ENCODE data around the gene TK1. TPM values are rescaled to one million over a fixed set of nuclear protein-coding genes. Genes with fewer than 3 reads are reported as not detected.

TK1 gene
- polyA plus RNA-seq, 4 donors = 6.9 to 60.6 (median 14.4) TPM

DNA sequence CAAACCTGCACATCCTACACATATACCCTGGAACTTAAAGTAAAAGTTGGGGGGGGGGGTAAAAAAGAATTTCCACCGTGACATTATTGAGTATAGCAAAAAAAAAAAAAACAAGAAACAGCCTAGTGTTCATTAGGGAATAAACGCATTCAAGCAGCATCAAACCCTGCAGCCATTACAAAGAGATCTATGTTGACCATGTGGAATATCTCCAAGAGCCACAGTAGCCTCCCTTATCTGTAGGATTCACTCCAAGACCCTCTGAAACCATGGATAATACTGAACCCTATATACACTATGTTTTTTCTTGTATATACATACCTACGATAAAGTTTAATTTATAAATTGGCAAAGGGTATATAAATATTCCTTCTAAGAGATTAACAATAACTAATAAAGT lies 21.6 kb upstream of the TK1 start:
- 63 to 79% (median 65%) methylated on average over 3 of the region's 3 CpGs for WGBS, 3 donors
- H3K4me3 ChIP-seq (ENCODE audit: low read depth in 1 of 3, low read length in 3 of 3) = no peak overlapping the region
- H3K27ac ChIP-seq (ENCODE audit: low read depth in 1 of 3, low read length in 2 of 3) = no peak overlapping the region
- peaks cover 0 to 38% (median 3%) of the 10 kb centered on the region in 3 donors for H3K36me3 ChIP-seq (ENCODE audit: control insufficient read depth in 3 of 3, insufficient read depth in 2 of 3, low read depth in 1 of 3, low read length in 3 of 3)
- DNase-seq = no peak
- no peaks in the 10 kb centered on the region for H3K27me3 ChIP-seq (ENCODE audit: control insufficient read depth in 3 of 3, insufficient read depth in 3 of 3, low read length in 3 of 3)
- no peaks in the 10 kb centered on the region for H3K4me1 ChIP-seq (ENCODE audit: control insufficient read depth in 3 of 3, insufficient read depth in 2 of 3, low read depth in 1 of 3, low read length in 2 of 3)
- FAIRE-seq = no peak
- no peaks in the 10 kb centered on the region for H3K9me3 ChIP-seq (ENCODE audit: control insufficient read depth in 2 of 2, insufficient read depth in 1 of 2, low read depth in 1 of 2, low read length in 1 of 2)

DNA sequence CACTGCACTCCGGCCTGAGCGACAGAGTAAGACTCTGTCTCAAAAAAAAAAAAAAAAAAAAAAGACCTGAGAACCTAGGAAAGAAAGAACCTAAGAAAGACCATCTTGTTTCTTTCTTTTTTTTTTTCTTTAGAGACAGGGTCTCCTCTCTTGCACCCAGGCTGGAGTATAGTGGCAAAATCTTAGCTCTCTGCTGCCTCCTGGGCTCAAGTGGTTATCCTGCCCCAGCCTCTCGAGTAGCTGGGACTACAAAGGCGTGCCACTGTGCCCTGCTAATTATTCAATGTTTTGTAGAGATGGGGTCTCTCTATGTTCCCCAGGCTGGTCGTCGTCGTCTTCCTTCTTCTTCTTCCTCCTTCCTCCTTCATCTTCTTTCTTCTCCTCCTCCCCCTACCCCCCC lies 19.4 kb upstream of the TK1 start:
- FAIRE-seq (no peak), DNase-seq (no peak)
- Histone ChIP-seq H3K4me3 (ENCODE audit: low read depth in 1 of 3, low read length in 3 of 3) (no peak overlapping the region), H3K9me3 (ENCODE audit: control insufficient read depth in 2 of 2, insufficient read depth in 1 of 2, low read depth in 1 of 2, low read length in 1 of 2) (no peaks in the 10 kb centered on the region), H3K36me3 (ENCODE audit: control insufficient read depth in 3 of 3, insufficient read depth in 2 of 3, low read depth in 1 of 3, low read length in 3 of 3) (peaks cover 0 to 50% (median 3%) of the 10 kb centered on the region in 3 donors), H3K27ac (ENCODE audit: low read depth in 1 of 3, low read length in 2 of 3) (no peak overlapping the region), H3K4me1 (ENCODE audit: control insufficient read depth in 3 of 3, insufficient read depth in 2 of 3, low read depth in 1 of 3, low read length in 2 of 3) (no peaks in the 10 kb centered on the region), H3K27me3 (ENCODE audit: control insufficient read depth in 3 of 3, insufficient read depth in 3 of 3, low read length in 3 of 3) (no peaks in the 10 kb centered on the region)
- 80 to 84% (median 81%) methylated on average over 7 of the region's 7 CpGs for WGBS, 3 donors

DNA sequence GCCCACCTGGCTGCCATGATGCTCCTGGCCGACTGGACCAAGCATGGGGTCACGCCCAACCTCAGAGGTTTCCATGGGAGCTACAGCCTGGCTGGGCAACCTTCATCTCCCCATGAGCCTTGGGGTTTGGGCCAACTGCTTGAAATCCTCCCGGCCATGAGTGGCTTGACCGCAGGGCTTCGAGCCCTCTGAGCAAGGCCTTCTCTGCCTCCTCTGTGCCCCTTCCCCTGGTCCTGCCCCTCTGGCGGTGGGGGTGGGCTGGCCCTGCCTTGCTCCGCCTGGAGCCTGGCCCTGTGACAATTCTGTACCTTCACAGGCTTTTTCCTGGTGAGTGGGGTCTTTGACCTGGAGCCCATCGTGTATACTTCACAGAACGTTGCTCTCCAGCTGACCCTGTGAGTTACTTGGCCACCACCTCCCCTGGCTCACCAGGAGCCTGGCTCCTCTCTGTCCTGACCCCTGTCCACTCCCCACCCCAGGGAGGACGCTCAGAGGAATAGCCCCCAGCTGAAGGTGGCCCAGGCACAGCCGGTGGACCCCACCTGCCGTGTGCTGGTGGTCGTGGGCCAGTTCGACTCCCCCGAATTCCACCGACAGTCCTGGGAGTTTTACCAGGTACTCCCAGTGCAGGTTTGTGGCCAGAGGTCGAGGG lies 18.4 kb upstream of the TK1 start:
- Histone ChIP-seq H3K9me3 (ENCODE audit: control insufficient read depth in 2 of 2, insufficient read depth in 1 of 2, low read depth in 1 of 2, low read length in 1 of 2) (no peaks in the 10 kb centered on the region), H3K4me1 (ENCODE audit: control insufficient read depth in 3 of 3, insufficient read depth in 2 of 3, low read depth in 1 of 3, low read length in 2 of 3) (no peaks in the 10 kb centered on the region), H3K36me3 (ENCODE audit: control insufficient read depth in 3 of 3, insufficient read depth in 2 of 3, low read depth in 1 of 3, low read length in 3 of 3) (peaks cover 0 to 56% (median 3%) of the 10 kb centered on the region in 3 donors), H3K27me3 (ENCODE audit: control insufficient read depth in 3 of 3, insufficient read depth in 3 of 3, low read length in 3 of 3) (no peaks in the 10 kb centered on the region), H3K27ac (ENCODE audit: low read depth in 1 of 3, low read length in 2 of 3) (no peak overlapping the region), H3K4me3 (ENCODE audit: low read depth in 1 of 3, low read length in 3 of 3) (no peak overlapping the region)
- DNase-seq (no peak), FAIRE-seq (no peak)
- WGBS, 3 donors = 88 to 89% (median 88%) methylated on average over 17 of the region's 17 CpGs

DNA sequence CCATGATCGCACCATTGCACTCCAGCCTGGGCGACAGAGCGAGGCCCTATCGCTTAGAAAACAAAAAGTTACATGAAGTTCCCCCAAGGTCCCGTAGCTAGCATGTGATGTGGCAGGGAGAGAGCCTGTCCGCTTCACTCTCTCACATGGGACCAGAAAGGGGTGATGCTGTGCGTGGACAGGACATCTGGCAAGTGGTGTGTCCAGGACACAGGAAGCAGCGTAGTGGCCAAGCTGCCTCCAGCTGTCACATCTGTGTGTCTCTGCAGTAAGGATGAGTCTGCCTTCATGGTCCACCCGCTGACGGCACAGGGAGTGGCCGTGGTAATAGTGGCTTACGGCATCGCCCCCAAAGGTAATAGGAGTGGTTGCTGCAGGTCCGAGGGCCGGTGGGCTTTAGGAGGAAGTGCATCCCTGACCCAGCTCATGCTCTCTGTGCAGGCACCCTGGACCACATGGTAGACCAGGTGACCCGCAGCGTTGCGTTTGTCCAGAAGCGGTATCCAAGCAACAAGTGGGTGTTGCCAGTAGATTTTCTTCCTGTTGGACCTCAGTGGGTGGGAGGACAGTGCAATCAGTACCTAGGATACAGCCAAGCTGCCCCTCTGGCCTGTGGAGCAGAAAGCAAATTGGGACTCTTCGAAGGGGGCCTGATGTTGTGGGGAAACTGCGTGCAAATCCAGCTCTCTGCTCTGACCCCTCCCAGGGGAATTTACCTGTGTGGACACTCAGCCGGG lies 17.7 kb upstream of the TK1 start:
- Histone ChIP-seq H3K27ac (ENCODE audit: low read depth in 1 of 3, low read length in 2 of 3) (no peak overlapping the region), H3K9me3 (ENCODE audit: control insufficient read depth in 2 of 2, insufficient read depth in 1 of 2, low read depth in 1 of 2, low read length in 1 of 2) (peaks cover 0 to under 1% of the 10 kb centered on the region in 2 donors), H3K27me3 (ENCODE audit: control insufficient read depth in 3 of 3, insufficient read depth in 3 of 3, low read length in 3 of 3) (no peaks in the 10 kb centered on the region), H3K4me3 (ENCODE audit: low read depth in 1 of 3, low read length in 3 of 3) (no peak overlapping the region), H3K36me3 (ENCODE audit: control insufficient read depth in 3 of 3, insufficient read depth in 2 of 3, low read depth in 1 of 3, low read length in 3 of 3) (peaks cover 0 to 59% (median 3%) of the 10 kb centered on the region in 3 donors), H3K4me1 (ENCODE audit: control insufficient read depth in 3 of 3, insufficient read depth in 2 of 3, low read depth in 1 of 3, low read length in 2 of 3) (peaks cover 0 to 1% (median 0%) of the 10 kb centered on the region in 3 donors)
- FAIRE-seq (no peak), DNase-seq (no peak)
- WGBS, 3 donors = 84 to 90% (median 90%) methylated on average over 22 of the region's 22 CpGs

DNA sequence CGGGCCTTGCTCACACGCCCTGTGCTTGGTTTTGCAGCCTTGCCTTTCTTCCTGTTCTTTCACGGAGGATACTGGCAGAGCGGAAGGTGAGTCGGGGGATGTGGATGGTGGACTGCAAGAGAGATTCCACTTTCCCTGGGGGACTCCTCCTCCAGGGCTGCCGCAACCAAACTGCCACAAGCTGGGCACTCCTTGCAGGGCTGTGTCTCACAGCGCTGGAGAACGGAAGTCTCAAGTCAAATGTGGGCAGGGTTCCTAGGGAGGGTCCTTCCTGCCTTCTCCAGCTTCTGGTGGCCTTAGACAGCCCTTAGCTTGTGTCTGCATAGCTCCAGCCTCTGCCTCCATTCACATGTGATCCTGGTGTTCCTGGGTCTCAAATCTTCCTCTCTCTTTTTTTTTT lies 15.8 kb upstream of the TK1 start:
- WGBS, 3 donors = 86 to 98% (median 89%) methylated on average over 8 of the region's 8 CpGs
- peaks cover 0 to 3% of the 10 kb centered on the region in 2 donors for H3K9me3 ChIP-seq (ENCODE audit: control insufficient read depth in 2 of 2, insufficient read depth in 1 of 2, low read depth in 1 of 2, low read length in 1 of 2)
- no peak overlapping the region for H3K27ac ChIP-seq (ENCODE audit: low read depth in 1 of 3, low read length in 2 of 3)
- H3K36me3 ChIP-seq (ENCODE audit: control insufficient read depth in 3 of 3, insufficient read depth in 2 of 3, low read depth in 1 of 3, low read length in 3 of 3) = peaks cover 0 to 60% (median 3%) of the 10 kb centered on the region in 3 donors
- no peak overlapping the region for H3K4me3 ChIP-seq (ENCODE audit: low read depth in 1 of 3, low read length in 3 of 3)
- H3K4me1 ChIP-seq (ENCODE audit: control insufficient read depth in 3 of 3, insufficient read depth in 2 of 3, low read depth in 1 of 3, low read length in 2 of 3) = peaks cover 0 to 4% (median 0%) of the 10 kb centered on the region in 3 donors
- DNase-seq = no peak
- H3K27me3 ChIP-seq (ENCODE audit: control insufficient read depth in 3 of 3, insufficient read depth in 3 of 3, low read length in 3 of 3) = no peaks in the 10 kb centered on the region
- FAIRE-seq = no peak

DNA sequence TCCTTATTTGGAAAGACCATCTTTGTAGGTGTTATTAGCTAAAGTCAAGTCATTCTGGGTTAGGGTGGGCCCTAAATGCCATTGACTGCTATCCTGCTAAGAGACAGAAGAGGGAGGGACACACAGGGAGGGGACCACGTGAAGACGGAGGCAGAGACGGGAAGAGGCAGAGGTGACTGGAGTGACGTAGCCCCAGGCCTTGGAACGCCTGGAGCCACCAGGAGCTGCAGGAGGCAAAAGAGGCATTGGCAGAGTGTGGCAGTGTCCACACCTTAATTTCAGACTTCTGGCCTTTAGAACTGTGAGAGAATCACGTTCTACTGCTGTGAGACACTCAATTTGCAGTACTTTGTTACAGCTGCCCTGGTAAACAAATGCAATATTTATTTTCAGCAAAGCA lies 13.6 kb upstream of the TK1 start:
- peaks cover 0 to 4% (median 0%) of the 10 kb centered on the region in 3 donors for H3K4me1 ChIP-seq (ENCODE audit: control insufficient read depth in 3 of 3, insufficient read depth in 2 of 3, low read depth in 1 of 3, low read length in 2 of 3)
- 90 to 91% (median 90%) methylated on average over 6 of the region's 6 CpGs for WGBS, 3 donors
- DNase-seq = no peak
- H3K27me3 ChIP-seq (ENCODE audit: control insufficient read depth in 3 of 3, insufficient read depth in 3 of 3, low read length in 3 of 3) = no peaks in the 10 kb centered on the region
- H3K27ac ChIP-seq (ENCODE audit: low read depth in 1 of 3, low read length in 2 of 3) = no peak overlapping the region
- no peak overlapping the region for H3K4me3 ChIP-seq (ENCODE audit: low read depth in 1 of 3, low read length in 3 of 3)
- peaks cover 0 to 60% (median 4%) of the 10 kb centered on the region in 3 donors for H3K36me3 ChIP-seq (ENCODE audit: control insufficient read depth in 3 of 3, insufficient read depth in 2 of 3, low read depth in 1 of 3, low read length in 3 of 3)
- no peak for FAIRE-seq
- peaks cover 0 to 3% of the 10 kb centered on the region in 2 donors for H3K9me3 ChIP-seq (ENCODE audit: control insufficient read depth in 2 of 2, insufficient read depth in 1 of 2, low read depth in 1 of 2, low read length in 1 of 2)

DNA sequence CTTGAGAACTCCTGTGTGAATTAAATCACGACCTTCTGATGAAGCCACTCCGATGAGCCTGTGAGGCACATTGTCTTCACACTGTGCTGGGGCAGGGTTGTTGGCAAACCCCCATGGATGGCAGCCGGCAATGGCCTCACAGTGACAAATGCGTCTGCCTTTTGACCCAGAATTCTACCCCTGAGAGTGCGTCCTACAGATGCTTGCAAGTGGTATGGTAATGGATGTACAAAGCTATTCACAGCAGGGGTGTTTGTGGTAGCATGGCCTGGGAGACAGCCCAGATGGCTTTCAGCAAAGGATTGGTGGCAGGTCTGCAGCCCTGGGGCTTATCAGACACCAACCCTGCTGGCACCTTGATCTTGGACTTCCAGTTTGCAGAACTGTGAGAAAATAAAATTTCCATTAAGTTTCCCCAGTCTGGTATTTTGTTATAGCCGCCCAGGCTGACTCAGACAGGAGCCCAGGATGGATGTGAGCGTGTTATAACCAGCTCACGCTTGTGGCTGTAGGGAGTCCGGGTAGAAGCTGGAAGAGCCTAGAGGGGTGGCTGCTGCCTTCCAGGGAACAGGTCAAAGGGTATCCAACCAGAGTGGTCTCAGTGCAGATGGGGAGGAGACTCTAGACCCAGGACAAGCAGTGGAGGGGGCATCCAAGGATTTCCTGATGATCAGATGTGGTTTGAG lies 10.4 kb upstream of the TK1 start:
- 85 to 87% (median 86%) methylated on average over 9 of the region's 9 CpGs for WGBS, 3 donors
- peaks cover 0 to 4% (median 0%) of the 10 kb centered on the region in 3 donors for H3K4me1 ChIP-seq (ENCODE audit: control insufficient read depth in 3 of 3, insufficient read depth in 2 of 3, low read depth in 1 of 3, low read length in 2 of 3)
- H3K27me3 ChIP-seq (ENCODE audit: control insufficient read depth in 3 of 3, insufficient read depth in 3 of 3, low read length in 3 of 3) = no peaks in the 10 kb centered on the region
- H3K36me3 ChIP-seq (ENCODE audit: control insufficient read depth in 3 of 3, insufficient read depth in 2 of 3, low read depth in 1 of 3, low read length in 3 of 3) = peaks cover 0 to 57% (median 4%) of the 10 kb centered on the region in 3 donors
- no peak overlapping the region for H3K27ac ChIP-seq (ENCODE audit: low read depth in 1 of 3, low read length in 2 of 3)
- no peak for FAIRE-seq
- no peak overlapping the region for H3K4me3 ChIP-seq (ENCODE audit: low read depth in 1 of 3, low read length in 3 of 3)
- DNase-seq = no peak
- H3K9me3 ChIP-seq (ENCODE audit: control insufficient read depth in 2 of 2, insufficient read depth in 1 of 2, low read depth in 1 of 2, low read length in 1 of 2) = peaks cover 0 to 3% of the 10 kb centered on the region in 2 donors

DNA sequence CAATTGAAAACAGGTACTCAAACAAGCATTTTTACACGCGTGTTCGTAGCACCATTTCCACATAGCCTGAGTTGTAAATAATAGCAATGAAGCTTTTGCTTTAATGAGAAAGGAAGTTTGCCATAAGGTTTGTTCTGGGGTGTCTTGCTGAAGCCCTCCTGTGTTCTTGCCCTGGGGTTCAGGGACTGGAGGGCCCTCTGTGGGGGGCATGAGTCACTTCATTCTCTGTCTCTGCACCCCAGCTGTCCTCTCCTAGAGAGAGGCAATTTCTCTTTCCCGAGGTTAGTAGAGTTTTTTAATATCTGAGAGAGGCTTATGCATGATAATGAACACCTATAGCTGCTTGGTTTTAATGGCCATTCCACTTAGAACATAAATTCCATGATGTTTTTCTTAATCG lies 9.9 kb upstream of the TK1 start:
- Histone ChIP-seq H3K27ac (ENCODE audit: low read depth in 1 of 3, low read length in 2 of 3) (no peak overlapping the region), H3K4me1 (ENCODE audit: control insufficient read depth in 3 of 3, insufficient read depth in 2 of 3, low read depth in 1 of 3, low read length in 2 of 3) (peaks cover 0 to 4% (median 0%) of the 10 kb centered on the region in 3 donors), H3K36me3 (ENCODE audit: control insufficient read depth in 3 of 3, insufficient read depth in 2 of 3, low read depth in 1 of 3, low read length in 3 of 3) (peaks cover 0 to 60% (median 4%) of the 10 kb centered on the region in 3 donors), H3K9me3 (ENCODE audit: control insufficient read depth in 2 of 2, insufficient read depth in 1 of 2, low read depth in 1 of 2, low read length in 1 of 2) (peaks cover 0 to 3% of the 10 kb centered on the region in 2 donors), H3K4me3 (ENCODE audit: low read depth in 1 of 3, low read length in 3 of 3) (no peak overlapping the region), H3K27me3 (ENCODE audit: control insufficient read depth in 3 of 3, insufficient read depth in 3 of 3, low read length in 3 of 3) (no peaks in the 10 kb centered on the region)
- DNase-seq (no peak), FAIRE-seq (no peak)
- 74 to 86% (median 77%) methylated on average over 5 of the region's 5 CpGs for WGBS, 3 donors
